PC-3 (cell line): Measurements from ENCODE around the gene TCERG1.

Experiments
- CTCF ChIP-seq: fragments of 300-600 bp; sonication (generic); conservative IDR thresholded peaks from 2 replicates; pipeline ENCODE4 v1.5.1; 2017; ENCODE audit warnings: antibody characterized with exemption, low read depth, mild to moderate bottlenecking, low read length
- EZH2 ChIP-seq: fragments of 300-600 bp; sonication (generic); IDR thresholded peaks from one replicate; pipeline ENCODE4 v1.6.1; 2017; ENCODE audit warnings: antibody characterized with exemption, mild to moderate bottlenecking, low read length; ENCODE audit not compliant: unreplicated experiment

- TF ChIP-seq CTCF, result no peak
- TF ChIP-seq EZH2, result no peak
These were observed 68.5 kb downstream of the TCERG1 start for GRCh38 chr5:146515473-146516150.
